COLO668 (cell line): ENCODE data around the gene STUB1.
A peak's percentile ranks its signal among the peaks of the same experiment; 100 is the strongest.

Experiments used
- DNase-seq: peaks from one replicate; lab custom pipeline; 2025; ENCODE audit not compliant: unreplicated experiment; lab: John Stamatoyannopoulos, UW

The STUB1 gene

DNA sequence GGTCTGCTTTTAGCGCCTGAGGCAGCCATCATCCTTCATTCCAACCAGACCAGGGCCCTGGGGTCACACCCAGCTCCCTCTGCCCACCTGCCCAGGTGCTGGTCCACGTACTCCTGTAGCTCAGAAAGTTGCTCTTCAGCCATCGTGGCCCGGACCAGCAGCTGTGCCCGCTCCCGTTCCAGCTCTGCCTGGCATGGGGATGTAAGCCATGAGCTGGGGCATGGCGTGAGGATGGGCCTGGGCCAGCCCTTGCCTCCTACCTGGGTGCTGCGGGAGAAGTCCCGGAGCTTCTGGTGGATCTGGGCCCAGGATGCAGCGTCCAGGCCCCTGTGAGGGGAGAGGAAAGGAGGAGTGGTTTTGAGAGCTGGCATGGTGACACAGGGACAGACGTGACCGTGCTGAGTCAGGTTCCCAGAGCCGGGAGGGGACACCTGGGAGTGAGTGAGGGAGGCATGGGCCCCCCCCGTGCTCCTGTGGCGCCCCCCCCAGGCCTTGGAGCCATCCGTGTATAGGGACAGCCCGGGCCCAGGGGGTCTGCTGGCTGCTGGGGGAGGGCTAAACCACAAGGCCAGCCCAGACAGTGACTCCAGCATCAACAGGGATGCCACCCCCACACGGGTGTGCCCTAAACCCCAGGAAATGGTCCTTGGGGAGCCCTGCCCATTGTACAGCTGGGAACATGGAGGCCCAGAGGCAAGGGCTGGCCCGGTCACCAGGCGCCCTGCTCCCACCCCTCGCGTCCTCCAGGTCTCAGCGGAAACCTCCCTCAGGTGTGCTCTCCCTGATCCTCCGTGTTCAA lies 42.8 kb downstream of the STUB1 start:
- no peak for DNase-seq

- no peak for DNase-seq
Observed at GRCh38 chr16:723695-724094, 43.5 kb downstream of the STUB1 start.

DNA sequence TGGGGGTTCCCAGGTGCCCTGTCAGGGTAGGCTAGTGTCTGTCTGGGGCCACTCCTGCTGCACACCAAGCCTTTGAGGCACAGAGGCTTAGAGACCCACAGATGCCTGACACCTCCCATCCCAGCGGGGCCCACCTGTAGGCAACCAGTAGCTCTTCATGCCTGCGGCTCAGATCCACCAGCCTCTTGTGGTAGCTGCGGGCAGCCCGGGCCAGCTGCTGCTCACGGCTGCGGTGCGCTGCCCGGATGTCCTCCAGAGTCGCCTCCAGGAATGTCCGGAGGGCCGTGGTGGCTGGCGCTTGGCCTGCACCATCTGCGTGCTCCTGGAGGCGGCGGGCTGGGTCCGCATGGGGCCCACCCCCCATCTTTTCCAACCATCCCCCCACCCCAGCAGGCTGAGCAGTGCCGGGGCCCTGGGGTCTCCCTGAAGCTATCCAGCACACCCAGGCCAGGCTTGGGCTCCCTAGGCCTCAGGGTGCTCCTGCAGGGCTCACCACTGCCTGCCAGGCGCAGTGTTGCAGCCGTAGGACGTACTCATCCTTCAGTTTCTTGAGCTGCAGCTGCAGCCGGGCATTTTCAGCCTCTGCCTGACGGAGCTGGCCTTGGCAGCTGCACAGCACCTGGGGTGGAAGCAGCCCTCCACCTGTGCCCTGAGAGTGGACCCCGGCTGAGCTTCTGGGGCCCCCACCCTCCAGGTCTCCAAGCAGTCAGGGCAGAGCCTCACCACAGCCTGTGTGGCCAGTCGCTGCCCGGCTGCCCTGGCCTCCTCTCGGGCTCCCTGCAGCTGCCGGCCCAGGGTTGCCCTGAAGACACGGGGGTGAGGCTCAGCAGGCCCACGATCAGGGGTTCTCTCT lies 44.2 kb downstream of the STUB1 start:
- peak; percentile 38 for DNase-seq

DNA sequence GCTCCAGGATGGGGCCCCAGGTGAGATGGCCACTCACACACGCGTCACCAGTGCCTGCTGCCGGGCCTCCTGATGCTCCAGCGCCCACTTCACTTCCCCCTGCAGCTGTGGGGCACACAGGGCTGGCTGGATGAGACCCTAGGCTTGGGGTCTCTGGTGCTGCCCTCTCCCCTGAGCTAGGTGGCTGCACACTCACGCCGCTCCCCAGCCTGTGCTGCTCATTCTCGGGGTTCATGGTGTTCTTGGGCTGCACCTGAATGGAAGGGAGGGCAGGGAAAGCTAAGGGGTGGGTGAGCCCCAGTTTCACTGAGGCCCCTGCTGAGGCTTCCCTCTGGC lies 44.8 kb downstream of the STUB1 start:
- DNase-seq: no peak

DNA sequence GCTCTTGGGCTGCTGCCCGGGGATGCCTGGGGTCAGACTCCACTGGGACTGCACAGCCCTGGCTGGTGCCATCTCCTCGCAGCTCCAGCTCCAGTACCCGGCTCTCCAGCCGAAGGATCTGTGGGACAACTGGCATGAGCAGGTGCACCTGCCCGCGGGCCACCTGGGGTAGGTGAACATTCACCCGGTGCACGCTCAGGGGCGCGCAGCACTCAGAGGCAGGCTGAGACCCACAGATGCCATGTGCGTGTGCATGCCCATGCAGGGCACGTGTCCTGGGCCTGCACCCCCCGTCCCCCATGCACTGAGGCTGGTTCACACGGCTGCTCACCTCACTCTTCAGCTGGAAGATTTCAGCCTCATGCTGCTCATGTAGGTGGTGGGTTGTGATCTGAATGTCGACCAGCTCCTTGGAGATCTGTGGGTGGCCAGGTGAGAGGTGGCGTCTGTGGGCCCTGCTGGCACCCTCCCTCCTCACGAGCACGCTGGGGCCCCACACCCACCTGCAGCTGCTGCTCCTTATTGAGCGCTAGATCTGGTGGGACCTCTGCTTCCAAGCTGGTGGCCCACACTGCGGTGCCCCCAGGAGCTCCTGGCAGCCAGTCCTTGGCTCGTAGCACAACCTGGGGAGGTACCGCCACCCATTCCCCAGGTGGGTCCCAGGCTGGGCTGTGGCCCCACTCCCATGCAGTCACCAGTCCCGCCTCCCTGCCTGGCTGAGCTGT lies 45.4 kb downstream of the STUB1 start:
- DNase-seq: peak; percentile 84

GRCh38 chr16:726188-726437 lies 45.9 kb downstream of the STUB1 start:
- no peak for DNase-seq

- DNase-seq: peak; percentile 75
Observed at GRCh38 chr16:726438-727290, 46.5 kb downstream of the STUB1 start, which contains the start of the genes CCDC78 and HAGHL. Gene CCDC78 (minus strand): TSS chr16:726443. CDS start chr16:726367, 76 bp downstream. Gene HAGHL (plus strand): TSS chr16:727106. CDS start chr16:727510, 404 bp downstream.

DNA sequence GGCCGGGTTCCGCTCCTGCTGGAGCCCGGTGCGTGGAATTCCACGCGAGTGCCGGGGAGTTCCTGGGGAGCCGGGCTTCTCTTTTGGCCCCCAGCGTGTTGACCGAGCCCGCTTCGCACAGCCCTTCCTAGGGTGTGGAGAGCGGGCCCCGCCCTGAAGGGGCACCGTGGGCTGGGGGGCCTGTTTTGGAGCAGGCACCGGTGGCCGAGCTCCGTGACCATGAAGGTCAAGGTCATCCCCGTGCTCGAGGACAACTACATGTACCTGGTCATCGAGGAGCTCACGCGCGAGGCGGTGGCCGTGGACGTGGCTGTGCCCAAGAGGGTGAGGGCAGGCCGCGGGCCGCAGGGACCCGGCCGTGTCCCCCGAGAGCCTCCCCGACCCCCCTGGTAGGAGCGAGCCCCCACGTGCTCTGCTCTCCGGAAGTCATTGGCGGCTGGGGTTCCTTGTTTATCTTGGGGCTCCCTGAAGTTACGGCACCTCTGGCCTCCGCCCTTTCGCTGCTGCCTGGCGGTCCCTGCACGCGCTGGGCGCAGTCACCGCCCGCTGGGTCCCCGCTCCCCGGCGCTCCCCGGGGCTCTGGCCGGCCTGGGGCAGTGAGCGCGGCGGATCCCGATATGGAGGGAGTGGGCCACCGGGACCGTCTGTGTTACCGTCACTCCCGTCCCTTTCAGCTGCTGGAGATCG lies 47.2 kb downstream of the STUB1 start:
- DNase-seq: peak; percentile 47

GRCh38 chr16:728131-728889 lies 48.1 kb downstream of the STUB1 start:
- peak; percentile 88 for DNase-seq

- DNase-seq: no peak
Observed at GRCh38 chr16:728890-729744, 48.9 kb downstream of the STUB1 start.

DNA sequence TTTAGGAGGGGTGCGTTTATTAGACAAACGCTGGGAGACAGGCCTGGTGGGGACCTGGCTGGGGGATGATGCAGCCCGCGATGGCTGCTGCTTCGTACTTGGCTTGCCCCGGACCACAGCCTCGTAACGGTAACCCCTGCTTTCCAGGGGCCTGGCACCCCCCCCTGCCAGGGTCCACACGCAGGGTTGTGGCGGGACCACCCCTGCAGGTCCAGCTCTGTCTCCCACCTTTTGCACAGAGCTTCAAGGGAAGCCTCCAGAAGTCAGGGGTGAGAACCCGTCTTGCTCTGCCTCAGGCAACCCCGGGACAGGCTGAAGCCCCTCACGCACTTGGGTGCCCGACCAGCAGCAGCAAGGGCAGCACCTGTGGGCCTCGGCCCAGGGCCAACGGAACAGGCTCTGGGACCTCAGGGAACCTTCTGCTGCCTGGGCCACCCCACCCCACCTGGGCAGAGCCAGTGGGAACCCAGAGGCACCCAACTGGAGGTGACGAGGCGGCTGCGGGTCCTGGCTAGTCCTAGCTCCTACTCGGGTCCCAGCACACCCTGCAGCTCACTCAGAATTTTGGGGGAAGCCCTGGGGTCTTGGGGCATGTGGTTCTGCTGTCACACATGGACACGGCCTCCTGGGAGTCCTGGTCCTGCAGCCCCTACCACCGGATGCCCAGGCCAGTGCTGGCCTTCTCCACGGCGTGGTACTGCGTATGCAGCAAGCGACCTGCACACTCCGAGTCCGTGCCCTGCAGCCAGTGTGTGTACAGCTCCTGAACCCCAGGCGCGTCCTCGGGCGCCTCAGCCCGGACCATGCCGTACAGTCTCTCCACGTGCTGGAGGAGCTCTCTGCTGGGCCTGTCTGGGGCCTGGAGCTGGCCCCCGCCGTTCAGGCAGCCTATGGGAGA lies 49.8 kb downstream of the STUB1 start:
- DNase-seq: no peak

DNA sequence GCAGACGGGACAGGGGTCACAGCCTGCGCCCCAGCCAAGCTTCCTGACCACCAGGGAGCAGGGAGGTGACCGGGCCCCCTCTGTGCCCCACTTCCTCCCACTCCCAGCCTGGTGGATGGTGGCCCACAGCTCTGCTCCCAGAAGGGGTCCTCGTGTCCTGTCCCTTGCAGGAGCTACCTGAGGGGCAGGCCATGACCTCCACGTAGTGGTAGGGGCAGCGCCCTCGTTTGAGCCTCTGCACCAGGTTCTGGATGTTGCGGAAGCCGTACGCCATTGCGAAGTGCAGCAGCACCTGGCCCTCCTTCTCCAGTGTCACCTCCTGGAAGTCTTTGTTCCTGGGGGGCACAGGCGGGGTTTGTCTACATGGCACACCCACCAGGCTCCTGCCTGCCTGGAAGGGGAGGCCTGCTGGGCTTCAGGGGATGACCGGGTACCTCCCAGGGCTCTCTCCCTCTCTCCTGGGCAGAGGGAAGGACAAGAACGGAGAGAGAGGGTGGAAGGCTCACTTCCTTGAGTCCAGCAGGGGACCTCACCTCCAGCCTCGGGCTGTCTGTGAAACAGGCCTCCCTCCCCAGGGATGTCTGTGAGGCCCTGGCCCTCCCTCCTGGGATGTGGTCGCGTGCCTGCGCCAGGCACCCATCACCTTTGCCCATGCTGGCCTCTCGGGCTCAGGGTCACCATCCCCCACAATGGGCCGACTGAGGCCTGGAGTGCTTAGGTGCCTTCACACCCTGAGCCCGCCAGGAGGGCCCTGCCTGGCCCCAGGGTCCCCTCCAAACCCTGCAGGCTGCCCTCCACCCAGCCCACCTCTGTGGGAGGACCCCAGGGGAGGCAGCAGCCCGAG lies 50.7 kb downstream of the STUB1 start:
- DNase-seq: no peak

- no peak for DNase-seq
Observed at GRCh38 chr16:732332-732731, 52.1 kb downstream of the STUB1 start.
